ENCODE results near the gene GGA1.
A peak's percentile ranks its signal among the peaks of the same experiment; 100 is the strongest.

Gene GGA1

GRCh38 chr22:37638391-37639069 is 29.9 kb downstream of the GGA1 start:
- DNase-seq (ENCODE audit: low read depth), result no peak
- TF ChIP-seq CTCF (conservative IDR thresholded peaks at IDR 0.05; ENCODE audit: low read length), result no peak
- no peak overlapping the region for H3K4me3 ChIP-seq (ENCODE audit: low read length)

GRCh38 chr22:37639070-37639760 is 30.6 kb downstream of the GGA1 start, which contains the start of gene SH3BP1:
SH3BP1 (plus strand) TSS chr22:37639669; CDS start chr22:37639788, 119 bp downstream.
- TF ChIP-seq CTCF (conservative IDR thresholded peaks at IDR 0.05; ENCODE audit: low read length), result no peak
- peak within 1 kb of the TSS; percentile 63 for H3K4me3 ChIP-seq (ENCODE audit: low read length)
- peak; percentile 15 for DNase-seq (ENCODE audit: low read depth)

- no peak for DNase-seq (ENCODE audit: low read depth)
- peak overlapping the region; percentile 63 for H3K4me3 ChIP-seq (ENCODE audit: low read length)
Measured at GRCh38 chr22:37639771-37640590, 31.3 kb downstream of the GGA1 start.

DNA sequence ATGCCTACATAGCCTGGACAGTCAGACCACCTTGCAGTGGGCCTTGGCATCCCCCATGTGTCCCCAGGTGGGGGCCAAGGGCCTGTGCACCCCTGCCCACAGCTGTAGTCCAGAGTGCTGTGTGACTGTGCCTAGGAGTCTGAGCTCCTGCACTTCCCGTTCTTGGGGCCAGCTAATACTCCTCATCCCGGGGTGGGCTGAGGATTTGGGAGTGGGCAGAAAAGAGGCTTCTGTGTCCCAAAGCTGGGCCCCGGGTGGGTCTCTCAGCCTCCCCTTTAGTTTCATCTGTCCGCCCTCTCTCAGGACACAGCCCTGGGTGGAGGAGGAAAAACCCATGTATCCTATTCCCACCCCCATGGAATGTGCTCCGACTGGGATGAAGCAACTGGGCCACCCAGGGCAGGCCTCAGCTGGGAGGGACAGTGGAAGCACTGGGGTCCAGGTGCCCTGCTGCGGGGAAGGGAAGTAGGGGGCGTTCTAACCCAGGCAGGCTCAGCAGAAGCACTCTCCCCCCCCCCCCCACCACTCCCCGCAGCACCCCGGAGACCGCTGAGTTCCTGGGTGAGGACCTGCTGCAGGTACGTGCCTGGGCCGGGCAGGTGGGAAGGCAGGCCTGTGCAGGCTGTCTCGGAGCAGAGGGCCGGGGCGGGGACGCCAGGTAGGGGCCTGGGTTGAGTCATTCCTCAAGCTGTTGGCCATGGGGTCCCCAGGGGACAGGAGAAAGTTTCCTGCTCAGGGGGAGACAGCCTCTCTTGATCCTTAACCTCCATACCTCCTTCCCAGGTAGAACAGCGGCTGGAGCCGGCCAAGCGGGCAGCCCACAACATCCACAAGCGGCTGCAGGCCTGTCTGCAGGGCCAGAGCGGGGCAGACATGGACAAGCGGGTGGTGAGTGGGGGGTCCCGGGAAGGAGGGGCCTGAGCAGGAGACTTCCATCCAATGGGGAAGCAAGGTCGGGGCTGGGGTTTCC is 32.2 kb downstream of the GGA1 start:
- H3K4me3 ChIP-seq (ENCODE audit: low read length), result peak overlapping the region; percentile 63

More at GRCh38 chr22:37639771-37640590, 31.3 kb downstream of the GGA1 start:
- no peak for TF ChIP-seq CTCF (conservative IDR thresholded peaks at IDR 0.05; ENCODE audit: low read length)

GRCh38 chr22:37641561-37641949 is 32.9 kb downstream of the GGA1 start:
- no peak for TF ChIP-seq CTCF (conservative IDR thresholded peaks at IDR 0.05; ENCODE audit: low read length)
- H3K4me3 ChIP-seq (ENCODE audit: low read length), result no peak overlapping the region
- DNase-seq (ENCODE audit: low read depth), result no peak

More for the DNA sequence above, 32.2 kb downstream of the GGA1 start:
- TF ChIP-seq CTCF (conservative IDR thresholded peaks at IDR 0.05; ENCODE audit: low read length), result no peak
- DNase-seq (ENCODE audit: low read depth), result no peak

DNA sequence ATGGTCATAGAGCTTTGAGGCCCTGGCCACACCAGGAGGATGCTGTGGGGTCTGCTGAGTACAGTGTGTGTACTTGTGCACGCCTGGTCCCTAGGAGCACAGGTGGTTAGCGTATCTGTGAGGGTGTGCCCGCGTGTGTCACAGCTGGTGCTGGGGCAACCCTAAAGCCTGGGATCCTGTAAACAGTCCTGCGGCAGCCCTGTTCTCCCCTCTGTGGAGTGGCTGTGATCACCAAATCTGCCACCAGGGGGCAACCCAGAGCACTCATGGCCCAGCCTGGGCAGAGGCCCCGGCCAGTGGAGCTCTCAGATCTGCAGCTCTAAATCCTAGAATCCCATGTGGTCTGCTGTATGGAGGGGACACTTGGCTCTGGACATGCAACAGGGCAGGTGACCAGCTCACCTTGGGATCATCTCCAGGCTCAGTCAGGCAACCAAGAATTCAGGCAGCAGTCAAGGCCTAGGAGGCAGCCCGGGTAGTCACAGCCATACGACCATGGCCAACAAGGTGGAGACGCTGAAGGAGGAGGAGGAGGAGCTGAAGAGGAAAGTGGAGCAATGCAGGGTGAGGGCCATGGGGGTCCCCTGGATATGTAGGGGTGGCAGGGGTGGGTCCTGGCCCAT is 34.7 kb downstream of the GGA1 start:
- TF ChIP-seq CTCF (conservative IDR thresholded peaks at IDR 0.05; ENCODE audit: low read length), result peak; percentile 92
- DNase-seq (ENCODE audit: low read depth), result peak; percentile 54

More for the DNA sequence above, 34.7 kb downstream of the GGA1 start:
- no peak overlapping the region for H3K4me3 ChIP-seq (ENCODE audit: low read length)
